ENCODE data around the gene GATAD2A. TPM values are rescaled to one million over a fixed set of nuclear protein-coding genes. Genes with fewer than 3 reads are reported as not detected.

Gene GATAD2A
- 10 to 100 TPM; 34.9 to 60.5 (median 42.5) TPM for total RNA-seq

GRCh38 chr19:19404879-19405860 lies at the start of gene GATAD2A:
Gene GATAD2A (plus strand): TSS chr19:19405675. CDS start chr19:19465346, 59,671 bp downstream.
- Histone ChIP-seq H3K27ac (replicated peaks in 1 of 4) (peak within 1 kb of the TSS; percentile 83 to 91 (median 86)), H3K4me3 (peak within 1 kb of the TSS; percentile 76 to 98 (median 92)), H3K9me3 (no peaks in the 10 kb centered on the region), H3K36me3 (no peaks in the 10 kb centered on the region), H3K27me3 (no peaks in the 10 kb centered on the region), H3K4me1 (peaks cover 44 to 68% (median 65%) of the 10 kb centered on the region in 4 donors)
- peak; percentile 32 to 43 (median 39) for TF ChIP-seq CTCF (IDR thresholded peaks at IDR 0.05)
- no peak for TF ChIP-seq EP300 (IDR thresholded peaks at IDR 0.05)
- peak; percentile 83 to 86 for TF ChIP-seq POLR2AphosphoS5 (IDR thresholded peaks at IDR 0.05)
- 5% methylated on average over 21 of the region's 90 CpGs for WGBS
- intact Hi-C loops (cut with DNase I), result loop anchor here (5.0 kb wide), 1 partner anchor 38 kb away; no protein-coding TSS in a partner anchor
- peak; percentile 97 for DNase-seq (ENCODE audit: extremely low spot score)

- TF ChIP-seq EP300 (IDR thresholded peaks at IDR 0.05), result no peak
- TF ChIP-seq CTCF (IDR thresholded peaks at IDR 0.05), result no peak
- no peak for TF ChIP-seq POLR2A (IDR thresholded peaks at IDR 0.05; ENCODE audit: low read depth)
- TF ChIP-seq POLR2AphosphoS5 (IDR thresholded peaks at IDR 0.05), result no peak
- H3K4me3 ChIP-seq, result no peak overlapping the region
- H3K9me3 ChIP-seq, result no peaks in the 10 kb centered on the region
- WGBS, result 100% methylated on average over 1 of the region's 11 CpGs
- intact Hi-C loops (cut with DNase I), result no loop called here
- no peak overlapping the region for H3K27ac ChIP-seq (replicated peaks in 1 of 4)
- DNase-seq (ENCODE audit: extremely low spot score), result no peak
- no peaks in the 10 kb centered on the region for H3K27me3 ChIP-seq
- peaks cover 0 to 10% (median 6%) of the 10 kb centered on the region in 4 donors for H3K4me1 ChIP-seq
- peaks cover 51 to 79% (median 70%) of the 10 kb centered on the region in 4 donors for H3K36me3 ChIP-seq
Measured at GRCh38 chr19:19356500-19356899, 49.0 kb upstream of the GATAD2A start.

GRCh38 chr19:19356901-19357566 lies 48.4 kb upstream of the GATAD2A start:
- Histone ChIP-seq H3K9me3 (no peaks in the 10 kb centered on the region), H3K36me3 (peaks cover 46 to 75% (median 65%) of the 10 kb centered on the region in 4 donors), H3K27me3 (no peaks in the 10 kb centered on the region), H3K27ac (replicated peaks in 1 of 4) (no peak overlapping the region), H3K4me3 (no peak overlapping the region), H3K4me1 (peaks cover 0 to 12% (median 7%) of the 10 kb centered on the region in 4 donors)
- no peak for DNase-seq (ENCODE audit: extremely low spot score)
- TF ChIP-seq POLR2A (IDR thresholded peaks at IDR 0.05; ENCODE audit: low read depth) (no peak), CTCF (IDR thresholded peaks at IDR 0.05) (no peak), POLR2AphosphoS5 (IDR thresholded peaks at IDR 0.05) (no peak), EP300 (IDR thresholded peaks at IDR 0.05) (no peak)
- 95% methylated on average over 9 of the region's 13 CpGs for WGBS
- intact Hi-C loops (cut with DNase I), result no loop called here

GRCh38 chr19:19361075-19361594 lies 44.3 kb upstream of the GATAD2A start:
- Histone ChIP-seq H3K4me1 (peaks cover 12 to 21% (median 17%) of the 10 kb centered on the region in 4 donors), H3K4me3 (no peak overlapping the region), H3K27me3 (no peaks in the 10 kb centered on the region), H3K27ac (replicated peaks in 1 of 4) (peak overlapping the region in 3 of 4 donors; percentile 39 to 57 (median 57)), H3K9me3 (no peaks in the 10 kb centered on the region), H3K36me3 (peaks cover 13 to 34% (median 24%) of the 10 kb centered on the region in 4 donors)
- DNase-seq (ENCODE audit: extremely low spot score), result peak; percentile 96
- peak; percentile 23 to 63 for TF ChIP-seq POLR2AphosphoS5 (IDR thresholded peaks at IDR 0.05)
- TF ChIP-seq POLR2A (IDR thresholded peaks at IDR 0.05; ENCODE audit: low read depth), result no peak
- peak; percentile 74 to 90 (median 85) for TF ChIP-seq CTCF (IDR thresholded peaks at IDR 0.05)
- whole genome bisulfite sequencing, result 5% methylated on average over 13 of the region's 14 CpGs
- intact Hi-C loops (cut with DNase I), result no loop called here

Measured in esophagus muscularis mucosa (tissue), 4 donors.